Smooth muscle cell of trachea (primary cell): ENCODE results near the gene SOBP. TPM values are rescaled to one million over a fixed set of nuclear protein-coding genes. Genes with fewer than 3 reads are reported as not detected.

ENCODE experiments used
- total RNA-seq: library from RNA; depleted of rRNA; stranded (reverse); fragments of >200 nt; gene quantifications from 2 replicates; pipeline ENCODE4 v1.2.1, GENCODE V29; 2014

Gene SOBP
- total RNA-seq: 8.8 and 13.7 TPM in 2 replicates

GRCh38 chr6:107489636-107490565 lies at the start of gene SOBP:
TSS of gene SOBP (plus strand) at chr6:107490117. CDS start at chr6:107490617, 500 bp downstream.

DNA sequence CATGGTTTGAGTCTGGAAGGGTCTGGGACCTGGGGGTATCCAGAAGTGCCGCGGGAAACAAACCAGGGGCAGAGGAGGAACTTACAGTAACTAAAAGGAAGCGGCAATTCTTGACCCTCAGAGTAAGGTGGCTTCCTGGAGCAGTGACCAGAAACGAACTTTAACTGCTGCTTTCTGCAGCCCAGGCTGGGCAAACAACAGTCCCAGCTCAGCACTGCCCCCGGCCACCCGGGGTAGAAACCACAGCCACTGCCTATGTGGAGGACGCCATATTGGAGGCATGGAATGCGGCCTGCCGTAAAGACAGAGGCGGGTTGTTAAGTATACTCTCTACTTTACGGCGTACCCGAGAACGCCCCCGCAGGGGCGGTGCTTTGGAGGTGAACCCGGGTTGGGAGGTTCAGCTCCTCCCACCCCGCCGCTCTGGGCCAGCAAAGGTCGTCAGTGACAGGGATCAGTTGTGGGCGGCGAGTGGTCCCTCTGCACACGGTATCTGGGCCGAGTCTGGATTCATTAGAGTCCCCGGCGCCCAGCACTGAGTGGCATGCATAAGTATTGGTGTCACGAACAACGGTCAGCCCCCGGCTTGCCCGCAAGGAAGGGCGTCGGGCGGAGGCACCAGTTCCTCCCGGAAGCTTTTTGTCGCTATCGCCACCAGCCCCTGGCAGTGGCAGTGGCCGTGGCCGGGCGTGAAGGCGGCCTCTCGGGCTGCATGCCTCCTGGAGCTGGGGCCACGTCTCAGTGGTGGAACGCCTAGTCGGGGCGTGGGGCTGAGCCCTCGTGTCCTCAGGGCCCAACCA lies 30.4 kb upstream of the SOBP start, which contains the start of gene PDSS2:
TSS of gene PDSS2 (minus strand) at position 282 of the 800 bp plus-strand sequence. CDS start at position 3, 279 bp downstream.

Other genes with a start within 250 kb of the SOBP start
- gene PDSS2, start 30.6 kb upstream of the SOBP start, total RNA-seq: 12.2 and 15.9 TPM in 2 replicates